GM21528 (cell line): ENCODE results near the gene STARD5.

ENCODE experiments used
- ATAC-seq: cut with Tn5 transposase; IDR thresholded peaks from one replicate; pipeline ENCODE4 v1.9.1; 2021; ENCODE audit warnings: mild to moderate bottlenecking, moderate library complexity; ENCODE audit not compliant: unreplicated experiment, low FRiP score

Gene STARD5

GRCh38 chr15:81261172-81261811 is 62.6 kb downstream of the STARD5 start:
- no peak for ATAC-seq

GRCh38 chr15:81259760-81260298 is 64.1 kb downstream of the STARD5 start:
- no peak for ATAC-seq
